Duodenal mucosa (tissue), 2 donors: ENCODE measurements around the gene PACRGL.
A peak's percentile ranks its signal among the peaks of the same experiment; 100 is the strongest.

Experiments
- H3K27ac ChIP-seq: one replicate; pipeline ENCODE4 v1.7.0; 2013; ENCODE audit warnings: low read depth, low read length
- H3K27me3 ChIP-seq, 2 donors: one replicate each; pipeline ENCODE4 v1.7.0; 2013; ENCODE audit warnings: low read length in 2 of 2, control low read depth in 1 of 2; ENCODE audit not compliant: insufficient read depth in 2 of 2, control insufficient read depth in 1 of 2
- H3K36me3 ChIP-seq, 2 donors: one replicate each; pipeline ENCODE4 v1.7.0; 2013; ENCODE audit warnings: low read length in 2 of 2, control low read depth in 1 of 2; ENCODE audit not compliant: insufficient read depth in 2 of 2, control insufficient read depth in 1 of 2
- H3K4me1 ChIP-seq, 2 donors: one replicate each; pipeline ENCODE4 v1.7.0; 2013; ENCODE audit warnings: low read length in 2 of 2, control low read depth in 1 of 2; ENCODE audit not compliant: insufficient read depth in 2 of 2, control insufficient read depth in 1 of 2
- H3K4me3 ChIP-seq, 2 donors: one replicate each; pipeline ENCODE4 v1.7.0; 2013; ENCODE audit warnings: low read length in 2 of 2, low read depth in 1 of 2
- H3K9ac ChIP-seq, 2 donors: one replicate each; pipeline ENCODE4 v1.7.0; 2013; ENCODE audit warnings: low read length in 2 of 2, low read depth in 1 of 2
- H3K9me3 ChIP-seq, 2 donors: one replicate each; pipeline ENCODE4 v1.7.0; 2013; ENCODE audit warnings: low read length in 2 of 2, control low read depth in 1 of 2; ENCODE audit not compliant: control insufficient read depth in 1 of 2

PACRGL gene

DNA sequence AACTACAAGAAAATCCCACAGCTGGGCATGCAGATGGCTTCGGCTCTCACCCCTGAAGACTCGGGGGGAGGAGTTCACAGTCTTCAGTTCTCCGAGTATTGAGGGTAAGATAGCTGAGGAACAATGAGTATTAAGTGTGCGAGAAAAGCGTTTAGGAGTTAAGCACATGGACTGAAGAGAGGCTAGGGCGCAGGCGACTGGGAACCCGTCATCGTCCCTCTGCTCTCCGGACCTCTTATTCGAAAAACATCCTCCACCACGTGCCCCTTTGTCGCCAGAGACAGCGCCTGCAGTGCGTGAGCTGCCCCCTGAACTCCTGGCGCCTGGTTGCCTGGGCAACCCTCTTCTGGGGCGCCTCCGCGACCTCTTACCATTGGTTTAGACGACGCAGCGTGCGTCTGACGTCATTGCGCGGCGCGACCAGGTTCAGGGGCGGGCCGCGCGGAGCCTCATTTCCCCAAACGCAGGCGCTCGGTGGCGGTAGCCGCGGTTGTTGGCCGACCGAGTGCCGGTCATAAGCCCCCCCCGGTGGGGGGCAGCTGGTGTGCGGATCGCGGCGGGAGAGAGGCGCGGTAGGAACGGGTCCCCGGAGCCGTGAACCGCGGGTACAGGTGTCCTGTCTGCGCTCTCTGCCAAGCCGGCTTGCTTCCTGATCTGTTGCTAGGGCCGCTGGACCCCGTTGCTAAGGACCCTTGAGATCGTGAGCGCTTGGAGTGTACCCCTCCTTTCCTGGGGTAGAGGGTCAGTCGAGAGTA, at the start of gene PACRGL:
TSS of gene PACRGL (plus strand) at position 452 of the 755 bp plus-strand sequence. CDS start 4,024 bp downstream, outside the sequence.
- no peaks in the 10 kb centered on the region for H3K9me3 ChIP-seq
- H3K36me3 ChIP-seq = peaks cover 8 to 9% of the 10 kb centered on the region in 2 donors
- H3K9ac ChIP-seq = peak within 1 kb of the TSS; percentile 70
- peak within 1 kb of the TSS; percentile 83 to 91 for H3K4me3 ChIP-seq
- no peaks in the 10 kb centered on the region for H3K27me3 ChIP-seq
- peaks cover 7 to 11% of the 10 kb centered on the region in 2 donors for H3K4me1 ChIP-seq
- H3K27ac ChIP-seq = no peak within 1 kb of the TSS

DNA sequence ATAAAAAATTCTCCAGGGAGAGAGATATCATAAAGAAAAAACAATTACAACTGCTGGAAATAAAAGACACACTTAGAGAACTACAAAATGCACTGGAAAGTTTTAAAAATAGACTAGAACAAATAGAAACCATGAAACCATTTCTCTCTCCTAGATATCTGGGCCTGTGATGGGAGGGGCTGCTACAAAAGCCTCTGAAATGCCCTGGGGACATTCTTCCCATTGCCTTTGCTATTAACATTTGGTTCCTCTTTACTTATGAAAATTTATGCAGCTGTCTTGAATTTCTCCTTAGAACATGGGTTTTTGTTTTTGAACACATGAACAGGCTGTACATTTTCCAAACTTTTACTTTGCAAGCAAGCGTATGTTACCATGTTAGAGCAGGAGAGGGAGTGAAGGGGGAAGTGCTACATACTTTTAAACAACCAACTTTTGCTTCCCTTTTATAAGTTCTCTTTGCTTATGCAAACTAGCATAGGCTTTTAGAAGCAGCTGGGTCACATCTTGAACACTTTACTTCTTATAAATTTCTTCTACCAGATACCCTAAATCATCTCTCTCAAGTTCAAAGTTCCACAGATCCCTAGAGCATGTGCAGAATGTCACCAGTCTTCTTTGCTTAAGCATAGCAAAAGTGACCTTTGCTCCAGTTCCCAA, 47.9 kb upstream of the PACRGL start:
- Histone ChIP-seq H3K4me1 (no peaks in the 10 kb centered on the region), H3K27me3 (no peaks in the 10 kb centered on the region), H3K27ac (no peak overlapping the region), H3K4me3 (no peak overlapping the region), H3K9ac (no peak overlapping the region), H3K9me3 (no peaks in the 10 kb centered on the region), H3K36me3 (no peaks in the 10 kb centered on the region)

DNA sequence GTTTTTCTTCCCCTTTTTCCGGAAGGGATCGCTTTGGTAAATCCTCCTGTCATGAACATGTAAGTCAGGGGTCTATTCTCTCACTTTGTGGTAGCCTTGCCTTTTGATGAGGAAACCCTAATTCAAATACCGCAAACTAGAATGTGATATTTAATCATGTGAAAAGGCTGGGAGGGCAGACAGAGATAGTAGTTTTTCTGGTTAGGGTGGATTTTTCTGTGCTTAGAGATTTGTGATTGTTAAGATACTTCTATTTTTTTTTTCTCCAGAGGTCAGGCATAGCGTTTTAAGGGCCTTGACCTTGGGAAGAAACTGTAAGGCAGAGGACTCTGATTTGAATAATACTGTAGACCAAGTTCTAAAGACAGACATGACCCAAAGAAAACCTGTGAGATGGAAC, 41.8 kb upstream of the PACRGL start:
- H3K27ac ChIP-seq = no peak overlapping the region
- no peaks in the 10 kb centered on the region for H3K27me3 ChIP-seq
- H3K9me3 ChIP-seq = no peaks in the 10 kb centered on the region
- no peak overlapping the region for H3K4me3 ChIP-seq
- no peak overlapping the region for H3K9ac ChIP-seq
- no peaks in the 10 kb centered on the region for H3K36me3 ChIP-seq
- no peaks in the 10 kb centered on the region for H3K4me1 ChIP-seq

DNA sequence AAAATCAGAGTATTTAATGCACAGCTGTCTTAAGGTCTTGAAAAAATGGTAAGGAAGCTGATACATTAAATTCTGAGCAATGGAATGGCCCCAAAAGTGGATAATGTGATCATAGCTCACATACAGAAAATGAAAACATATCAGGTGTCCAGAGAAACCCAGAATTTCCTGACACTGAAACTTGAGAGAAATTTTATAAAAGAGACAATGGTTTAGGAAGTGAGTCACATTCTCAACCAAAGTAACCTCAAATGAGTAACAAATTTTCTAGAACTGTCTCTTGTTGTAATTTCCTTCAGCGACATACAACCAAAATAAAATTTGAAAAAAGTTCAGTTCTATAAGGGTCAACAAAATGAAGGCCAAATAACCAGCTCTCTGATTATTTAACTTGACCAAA, 37.4 kb upstream of the PACRGL start:
- Histone ChIP-seq H3K27ac (no peak overlapping the region), H3K4me1 (no peaks in the 10 kb centered on the region), H3K9ac (no peak overlapping the region), H3K4me3 (no peak overlapping the region), H3K36me3 (no peaks in the 10 kb centered on the region), H3K9me3 (no peaks in the 10 kb centered on the region), H3K27me3 (no peaks in the 10 kb centered on the region)

DNA sequence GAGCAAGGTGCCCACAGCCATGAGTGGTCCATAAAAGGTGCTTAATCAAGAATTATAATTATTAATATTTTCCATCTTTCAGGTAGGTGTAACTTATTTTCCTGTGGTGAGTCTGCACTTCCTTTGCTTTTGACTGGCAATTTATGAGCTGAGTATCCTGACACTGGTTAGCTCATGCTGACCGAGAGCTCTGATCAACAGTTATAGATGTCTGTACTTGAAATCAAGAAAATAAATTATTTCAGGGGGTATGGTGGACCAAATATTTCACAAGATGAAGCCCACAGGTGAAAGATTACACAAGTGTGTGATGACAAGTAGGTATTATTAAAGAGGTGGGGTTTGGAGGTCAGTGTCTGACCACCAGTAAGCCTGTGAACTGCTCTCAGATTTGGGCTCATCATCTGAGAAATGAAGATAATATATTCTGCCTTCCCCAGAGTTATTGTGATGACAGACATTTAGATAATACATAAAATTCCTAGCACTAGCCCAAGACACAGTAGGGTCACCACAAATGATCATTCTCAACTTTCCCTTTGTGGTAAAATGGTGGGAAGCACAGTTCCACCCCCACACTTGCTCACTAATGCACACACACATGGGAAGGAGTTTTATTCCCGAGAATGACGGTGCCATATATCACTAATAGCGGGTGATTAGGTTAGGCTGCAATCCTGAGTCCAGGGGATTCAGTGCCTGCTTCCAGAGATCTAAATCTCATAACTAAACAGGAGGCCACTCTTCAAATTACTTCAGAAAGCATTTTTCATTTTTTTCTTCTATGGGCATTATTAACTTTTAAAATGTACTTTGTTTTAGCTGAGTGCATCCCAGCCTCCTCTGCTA, 34.0 kb upstream of the PACRGL start:
- Histone ChIP-seq H3K4me1 (no peaks in the 10 kb centered on the region), H3K9ac (no peak overlapping the region), H3K36me3 (no peaks in the 10 kb centered on the region), H3K4me3 (no peak overlapping the region), H3K27ac (no peak overlapping the region), H3K9me3 (no peaks in the 10 kb centered on the region), H3K27me3 (no peaks in the 10 kb centered on the region)

DNA sequence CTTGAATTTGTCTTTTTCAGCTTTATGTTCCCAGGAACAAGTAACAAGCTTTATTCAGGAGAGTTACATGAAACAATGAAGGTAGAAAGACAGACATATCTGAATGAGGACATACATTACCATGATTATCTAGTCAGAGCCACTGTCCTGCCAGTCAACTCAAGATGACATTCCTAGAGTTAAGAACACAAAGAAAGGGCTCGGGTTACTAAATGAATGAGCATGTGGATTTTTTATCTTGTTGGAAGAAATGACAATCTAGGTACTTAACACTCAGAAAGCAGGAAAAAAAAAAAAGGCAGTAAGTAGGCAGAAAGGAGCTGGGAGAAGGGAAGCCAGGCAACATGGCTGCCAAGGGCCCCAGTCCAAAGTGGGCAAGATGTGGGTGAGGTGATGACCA, 28.0 kb upstream of the PACRGL start:
- Histone ChIP-seq H3K27me3 (no peaks in the 10 kb centered on the region), H3K27ac (no peak overlapping the region), H3K9ac (no peak overlapping the region), H3K4me1 (no peaks in the 10 kb centered on the region), H3K36me3 (no peaks in the 10 kb centered on the region), H3K4me3 (no peak overlapping the region), H3K9me3 (no peaks in the 10 kb centered on the region)

DNA sequence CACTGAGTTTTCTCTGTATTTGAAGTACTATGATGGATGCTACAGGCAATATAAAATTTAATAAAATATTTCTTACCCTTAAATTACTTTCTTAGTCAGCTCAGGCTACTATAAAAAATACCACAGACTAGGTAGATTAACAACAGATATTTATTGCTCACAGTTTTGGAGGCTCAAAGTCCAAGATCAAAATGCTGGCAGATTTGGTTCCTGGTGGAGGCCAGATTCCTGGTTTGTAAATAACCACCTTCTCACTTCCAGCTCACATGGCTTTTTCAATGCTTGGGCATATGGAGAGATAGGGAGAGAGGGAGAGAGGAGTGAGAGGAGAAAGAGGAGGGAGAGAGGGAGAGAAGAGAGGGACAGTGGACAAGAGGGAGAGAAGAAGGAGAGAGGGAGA, 24.5 kb upstream of the PACRGL start:
- no peak overlapping the region for H3K27ac ChIP-seq
- H3K4me3 ChIP-seq = no peak overlapping the region

DNA sequence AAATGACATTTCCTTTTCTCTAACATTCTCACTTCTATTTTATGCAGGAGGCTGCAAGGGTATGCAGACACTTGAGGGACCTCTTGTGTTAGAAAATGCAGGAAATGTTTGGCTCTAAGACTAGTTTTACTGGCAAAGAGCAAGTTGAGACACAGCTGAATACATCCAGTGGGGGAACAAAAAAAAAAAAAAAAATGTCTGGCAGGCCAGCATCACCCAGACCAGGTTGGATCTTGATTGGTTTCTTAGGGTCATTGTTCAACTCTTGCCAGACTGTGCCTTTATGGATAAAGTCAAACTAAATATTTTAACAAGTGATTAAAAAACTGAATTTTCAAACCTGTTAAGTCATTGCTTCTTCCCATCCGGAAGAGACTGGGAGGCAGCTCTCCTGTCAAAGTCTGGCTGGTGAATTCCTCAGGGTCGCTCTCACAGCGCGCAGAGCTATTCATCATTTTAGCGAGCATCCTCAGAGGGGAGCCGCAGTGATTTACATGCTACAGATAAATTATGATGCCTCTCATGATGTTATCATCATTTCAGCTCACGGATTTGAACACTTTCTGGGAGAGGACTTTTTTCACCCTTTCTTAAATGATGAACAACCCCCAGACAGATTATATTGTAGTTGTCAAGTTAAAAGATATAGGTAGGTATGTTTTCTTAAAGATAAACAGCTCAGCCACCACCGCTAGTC, 23.6 kb upstream of the PACRGL start:
- Histone ChIP-seq H3K4me3 (no peak overlapping the region), H3K4me1 (no peaks in the 10 kb centered on the region), H3K27me3 (no peaks in the 10 kb centered on the region), H3K27ac (no peak overlapping the region), H3K9me3 (no peaks in the 10 kb centered on the region), H3K9ac (no peak overlapping the region), H3K36me3 (no peaks in the 10 kb centered on the region)

More for the DNA sequence above, 24.5 kb upstream of the PACRGL start:
- no peak overlapping the region for H3K9ac ChIP-seq
- no peaks in the 10 kb centered on the region for H3K27me3 ChIP-seq
- H3K9me3 ChIP-seq = no peaks in the 10 kb centered on the region
- H3K4me1 ChIP-seq = no peaks in the 10 kb centered on the region
- no peaks in the 10 kb centered on the region for H3K36me3 ChIP-seq

DNA sequence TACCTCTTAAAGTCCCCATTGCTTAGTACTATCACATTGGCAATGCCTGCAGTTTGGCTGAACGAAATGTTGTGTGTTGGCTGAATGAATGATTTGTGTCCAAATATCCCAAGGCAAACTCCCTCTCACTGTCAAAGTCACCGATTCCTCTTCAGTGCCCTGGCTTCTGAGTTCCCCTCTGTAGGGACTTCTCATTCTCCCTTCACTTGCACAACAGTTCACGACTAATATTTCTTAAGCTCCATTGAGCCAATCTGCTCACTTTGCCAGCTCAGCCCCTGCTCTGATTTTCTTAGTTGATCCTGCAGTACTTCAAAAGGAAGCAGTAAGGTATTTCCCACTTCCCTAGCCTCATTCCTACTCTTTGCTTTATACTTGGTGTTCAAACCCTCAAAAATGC, 21.9 kb upstream of the PACRGL start:
- Histone ChIP-seq H3K9me3 (no peaks in the 10 kb centered on the region), H3K27me3 (no peaks in the 10 kb centered on the region), H3K36me3 (no peaks in the 10 kb centered on the region), H3K27ac (no peak overlapping the region), H3K4me1 (no peaks in the 10 kb centered on the region), H3K4me3 (no peak overlapping the region), H3K9ac (no peak overlapping the region)
